Gastroesophageal sphincter (tissue), 4 donors: ENCODE results near the gene SLC22A12. TPM values are rescaled to one million over a fixed set of nuclear protein-coding genes. Genes with fewer than 3 reads are reported as not detected.
A peak's percentile ranks its signal among the peaks of the same experiment; 100 is the strongest.

Source experiments
- ATAC-seq: fragments of 150-250 bp; one replicate; pipeline ENCODE4 v1.9.1; 2016; ENCODE audit warnings: mild to moderate bottlenecking, moderate library complexity
- H3K27ac ChIP-seq, 4 donors: fragments of 200-600 bp; sonication (generic) in 3 of 4; 1 replicate in 3 of 4; 2 replicates in 1 of 4; pipeline ENCODE4 v1.5.1; 2016 to 2019
- H3K27me3 ChIP-seq: fragments of 200-600 bp; sonication (generic); one replicate; pipeline ENCODE4 v1.5.1; 2019
- H3K36me3 ChIP-seq, 2 donors: fragments of 200-600 bp; sonication (generic); one replicate each; pipeline ENCODE4 v1.5.1; 2019; ENCODE audit warnings: control low read depth in 1 of 2
- H3K4me1 ChIP-seq, 3 donors: fragments of 200-600 bp; sonication (generic); 1 replicate in 2 of 3; 2 replicates in 1 of 3; pipeline ENCODE4 v1.5.1; 2016 to 2019; ENCODE audit warnings: control low read depth in 2 of 3
- H3K4me3 ChIP-seq, 2 donors: fragments of 200-600 bp; sonication (generic); one replicate each; pipeline ENCODE4 v1.5.1; 2019; ENCODE audit warnings: mild to moderate bottlenecking in 1 of 2, moderate library complexity in 1 of 2
- H3K9me3 ChIP-seq, 3 donors: fragments of 200-600 bp; sonication (generic); one replicate each; pipeline ENCODE4 v1.5.1; 2017 to 2019; ENCODE audit warnings: control low read depth in 2 of 3
- CTCF ChIP-seq, 4 experiments: fragments of 200-600 bp in 2 of 4; fragments of 450-650 bp in 2 of 4; sonication (generic) in 1 of 4; IDR thresholded peaks; one replicate each; pipeline ENCODE4 v1.5.1; 2017 to 2019; ENCODE audit warnings: antibody characterized with exemption in 4 of 4, mild to moderate bottlenecking in 2 of 4, moderate library complexity in 2 of 4
- EP300 ChIP-seq: sonication (generic); formaldehyde crosslinking; IDR thresholded peaks from one replicate; pipeline ENCODE4 v1.6.1; 2017; ENCODE audit warnings: antibody characterized with exemption, mild to moderate bottlenecking
- POLR2A ChIP-seq, 2 donors: fragments of 450-650 bp; IDR thresholded peaks; one replicate each; pipeline ENCODE4 v1.6.1; 2017; ENCODE audit warnings: antibody characterized with exemption in 2 of 2, mild to moderate bottlenecking in 2 of 2, moderate library complexity in 1 of 2
- POLR2AphosphoS5 ChIP-seq: sonication (generic); formaldehyde crosslinking; IDR thresholded peaks from one replicate; pipeline ENCODE4 v1.6.1; 2017; ENCODE audit warnings: antibody characterized with exemption
- WGBS, 2 donors: methylation state at CpG; one replicate each; pipeline ENCODE4 v1.1.5; 2018; ENCODE audit warnings: low coverage in 1 of 2; 5-methylcytosine and 5-hydroxymethylcytosine counted together
- total RNA-seq, 4 donors: library from RNA; depleted of rRNA; stranded (reverse); fragments of >200 nt; gene quantifications; one replicate each; pipeline ENCODE4 v1.1.0, GENCODE V29; 2016

SLC22A12 gene
- total RNA-seq, 4 donors from 2014 or later = not detected

- H3K27me3 ChIP-seq = peaks cover 81% of the 10 kb centered on the region
Observed at GRCh38 chr11:64638018-64638665, 47.1 kb downstream of the SLC22A12 start.

GRCh38 chr11:64638829-64639228 lies 47.8 kb downstream of the SLC22A12 start:
- no peak for ATAC-seq
- 90% methylated on average over 2 of the region's 2 CpGs; no CpG with 5 or more reads in 1 of the 2 donors for WGBS, 2 donors
- TF ChIP-seq CTCF (IDR thresholded peaks at IDR 0.05) (no peak), POLR2AphosphoS5 (no peak), EP300 (no peak), POLR2A (IDR thresholded peaks at IDR 0.05) (no peak)
- Histone ChIP-seq H3K9me3 (no peaks in the 10 kb centered on the region), H3K4me3 (no peak overlapping the region), H3K27ac (no peak overlapping the region), H3K36me3 (no peaks in the 10 kb centered on the region), H3K27me3 (peaks cover 87% of the 10 kb centered on the region), H3K4me1 (peaks cover 0 to 37% (median 0%) of the 10 kb centered on the region in 3 donors)

More at GRCh38 chr11:64638018-64638665, 47.1 kb downstream of the SLC22A12 start:
- Histone ChIP-seq H3K4me3 (peak overlapping the region in 1 of 2 donors; percentile 34), H3K36me3 (no peaks in the 10 kb centered on the region), H3K27ac (no peak overlapping the region), H3K9me3 (no peaks in the 10 kb centered on the region), H3K4me1 (peaks cover 0 to 30% (median 0%) of the 10 kb centered on the region in 3 donors)
- TF ChIP-seq EP300 (no peak), POLR2AphosphoS5 (no peak), POLR2A (IDR thresholded peaks at IDR 0.05) (no peak), CTCF (IDR thresholded peaks at IDR 0.05) (no peak)
- 7% methylated on average over 23 of the region's 37 CpGs; no CpG with 5 or more reads in 1 of the 2 donors for WGBS, 2 donors
- peak; percentile 23 for ATAC-seq

- peaks cover 88% of the 10 kb centered on the region for H3K27me3 ChIP-seq
- H3K9me3 ChIP-seq = no peaks in the 10 kb centered on the region
- H3K4me1 ChIP-seq = peaks cover 0 to 43% (median 0%) of the 10 kb centered on the region in 3 donors
- TF ChIP-seq CTCF (IDR thresholded peaks at IDR 0.05) = no peak
- no peak for TF ChIP-seq POLR2A (IDR thresholded peaks at IDR 0.05)
- TF ChIP-seq EP300 = no peak
- TF ChIP-seq POLR2AphosphoS5 = no peak
- no peaks in the 10 kb centered on the region for H3K36me3 ChIP-seq
- H3K27ac ChIP-seq = no peak overlapping the region
- 75 to 100% methylated on average over 1 to 4 of the region's 4 CpGs for WGBS, 2 donors
- H3K4me3 ChIP-seq = no peak overlapping the region
- no peak for ATAC-seq
Observed at GRCh38 chr11:64639885-64640284, 48.9 kb downstream of the SLC22A12 start.

GRCh38 chr11:64641596-64642417 lies 50.8 kb downstream of the SLC22A12 start:
- peak overlapping the region in 1 of 2 donors; percentile 52 for H3K4me3 ChIP-seq
- TF ChIP-seq EP300 (no peak), POLR2AphosphoS5 (no peak), POLR2A (IDR thresholded peaks at IDR 0.05) (no peak), CTCF (IDR thresholded peaks at IDR 0.05) (no peak)
- H3K9me3 ChIP-seq = no peaks in the 10 kb centered on the region
- H3K4me1 ChIP-seq = peaks cover 0 to 43% (median 0%) of the 10 kb centered on the region in 3 donors
- ATAC-seq = no peak
- H3K27me3 ChIP-seq = peaks cover 91% of the 10 kb centered on the region
- no peaks in the 10 kb centered on the region for H3K36me3 ChIP-seq
- 34 to 63% methylated on average over 9 to 11 of the region's 11 CpGs for WGBS, 2 donors
- no peak overlapping the region for H3K27ac ChIP-seq
